Measurements from ENCODE around the gene ERG.

ERG gene

GRCh38 chr21:38499296-38499695, 1.0 kb upstream of the ERG start:
- DNase-seq: no peak

GRCh38 chr21:38496224-38496623, 2.1 kb downstream of the ERG start:
- no peak for DNase-seq

- DNase-seq: no peak
Measured at GRCh38 chr21:38495696-38496095, 2.6 kb downstream of the ERG start.

- DNase-seq: no peak
Measured at GRCh38 chr21:38495242-38495641, 3.0 kb downstream of the ERG start.

- no peak for DNase-seq
Measured at GRCh38 chr21:38494703-38495102, 3.6 kb downstream of the ERG start.

- peak; percentile 62 for DNase-seq
Measured at GRCh38 chr21:38494251-38494642, 4.0 kb downstream of the ERG start.

GRCh38 chr21:38493549-38494250, 4.6 kb downstream of the ERG start:
- DNase-seq: no peak

GRCh38 chr21:38492007-38492406, 6.3 kb downstream of the ERG start:
- DNase-seq: no peak

- no peak for DNase-seq
Measured at GRCh38 chr21:38491536-38491935, 6.7 kb downstream of the ERG start.

GRCh38 chr21:38490411-38491020, 7.8 kb downstream of the ERG start:
- DNase-seq: no peak

GRCh38 chr21:38489729-38490128, 8.5 kb downstream of the ERG start:
- DNase-seq: no peak

- DNase-seq: no peak
Measured at GRCh38 chr21:38489271-38489652, 9.0 kb downstream of the ERG start.

- DNase-seq: no peak
Measured at GRCh38 chr21:38488640-38489270, 9.5 kb downstream of the ERG start.

- no peak for DNase-seq
Measured at GRCh38 chr21:38487901-38488639, 10.2 kb downstream of the ERG start.

GRCh38 chr21:38486706-38487105, 11.6 kb downstream of the ERG start:
- no peak for DNase-seq

- peak; percentile 91 for DNase-seq
Measured at GRCh38 chr21:38486221-38486620, 12.1 kb downstream of the ERG start.

- no peak for DNase-seq
Measured at GRCh38 chr21:38479641-38480525, 18.4 kb downstream of the ERG start.

- DNase-seq: no peak
Measured at GRCh38 chr21:38478782-38479181, 19.5 kb downstream of the ERG start.

- DNase-seq: peak; percentile 44
Measured at GRCh38 chr21:38477226-38477625, 21.1 kb downstream of the ERG start.

GRCh38 chr21:38476385-38476784, 21.9 kb downstream of the ERG start:
- no peak for DNase-seq

GRCh38 chr21:38475519-38475918, 22.8 kb downstream of the ERG start:
- no peak for DNase-seq

- no peak for DNase-seq
Measured at GRCh38 chr21:38474796-38475195, 23.5 kb downstream of the ERG start.
